Measurements from ENCODE around the gene PLXDC1. TPM values are rescaled to one million over a fixed set of nuclear protein-coding genes. Genes with fewer than 3 reads are reported as not detected.
"Not testable (repeated sequence)": the region's sequence is repeated elsewhere in the genome, so short reads cannot be mapped to it uniquely, and the experiment has no call there.

The PLXDC1 gene
- total RNA-seq, 2 donors from 2014 or later, result 6.5 TPM; not detected in 1

- H3K4me1 ChIP-seq, result no peaks in the 10 kb centered on the region
- ATAC-seq, result no peak
- intact Hi-C loops (cut with DNase I), result no loop called here
- H3K9me3 ChIP-seq, result no peaks in the 10 kb centered on the region
- TF ChIP-seq CTCF (IDR thresholded peaks at IDR 0.05) (no peak), POLR2A (IDR thresholded peaks at IDR 0.05) (no peak)
- H3K36me3 ChIP-seq (replicated peaks in 1 of 2; ENCODE audit: insufficient read depth in 1 of 2, low read depth in 2 of 2), result no peaks in the 10 kb centered on the region
- H3K27me3 ChIP-seq, result no peaks in the 10 kb centered on the region
- H3K4me3 ChIP-seq, result no peak overlapping the region
- no peak overlapping the region for H3K27ac ChIP-seq
- no peak for DNase-seq
- 41 to 51% methylated on average over 2 of the region's 2 CpGs for WGBS, 2 donors
Observed at GRCh38 chr17:39036009-39036408, 115.4 kb downstream of the PLXDC1 start.

- WGBS, 2 donors, result 69 to 80% methylated on average over 16 of the region's 16 CpGs
- H3K27ac ChIP-seq; intact Hi-C loops (cut with DNase I); H3K4me1 ChIP-seq; DNase-seq; H3K4me3 ChIP-seq; H3K36me3 ChIP-seq (replicated peaks in 1 of 2; ENCODE audit: insufficient read depth in 1 of 2, low read depth in 2 of 2); H3K9me3 ChIP-seq; ATAC-seq; H3K27me3 ChIP-seq: not testable (repeated sequence)
Observed at GRCh38 chr17:39035578-39035977, 115.9 kb downstream of the PLXDC1 start.

GRCh38 chr17:39028690-39029089 is 122.7 kb downstream of the PLXDC1 start:
- DNase-seq (no peak), ATAC-seq (no peak)
- Histone ChIP-seq H3K27me3 (no peaks in the 10 kb centered on the region), H3K27ac (no peak overlapping the region), H3K9me3 (no peaks in the 10 kb centered on the region), H3K36me3 (replicated peaks in 1 of 2; ENCODE audit: insufficient read depth in 1 of 2, low read depth in 2 of 2) (no peaks in the 10 kb centered on the region), H3K4me1 (peaks cover 8% of the 10 kb centered on the region), H3K4me3 (no peak overlapping the region)
- intact Hi-C loops (cut with DNase I), result no loop called here
- 100% methylated on average over 2 to 4 of the region's 6 CpGs for WGBS, 2 donors
- TF ChIP-seq POLR2A (IDR thresholded peaks at IDR 0.05) (no peak), CTCF (IDR thresholded peaks at IDR 0.05) (no peak)

GRCh38 chr17:39027455-39028035 is 123.9 kb downstream of the PLXDC1 start:
- peaks cover 8% of the 10 kb centered on the region for H3K4me1 ChIP-seq
- WGBS, 2 donors, result 16 to 20% methylated on average over 15 to 21 of the region's 21 CpGs
- DNase-seq, result peak in 2 of 4 donors; percentile 21 to 22
- TF ChIP-seq CTCF (IDR thresholded peaks at IDR 0.05), result no peak
- no peak for TF ChIP-seq POLR2A (IDR thresholded peaks at IDR 0.05)
- intact Hi-C loops (cut with DNase I), result no loop called here
- no peaks in the 10 kb centered on the region for H3K36me3 ChIP-seq (replicated peaks in 1 of 2; ENCODE audit: insufficient read depth in 1 of 2, low read depth in 2 of 2)
- no peaks in the 10 kb centered on the region for H3K9me3 ChIP-seq
- no peaks in the 10 kb centered on the region for H3K27me3 ChIP-seq
- peak overlapping the region in 1 of 2 donors; percentile 3 for H3K4me3 ChIP-seq
- ATAC-seq, result peak; percentile 31
- H3K27ac ChIP-seq, result peak overlapping the region in 1 of 4 donors; percentile 4

- H3K4me1 ChIP-seq, result peaks cover 8% of the 10 kb centered on the region
- intact Hi-C loops (cut with DNase I), result no loop called here
- WGBS, 2 donors, result 0% methylated on average over 16 to 26 of the region's 26 CpGs
- peak; percentile 92 for ATAC-seq
- no peaks in the 10 kb centered on the region for H3K9me3 ChIP-seq
- TF ChIP-seq CTCF (IDR thresholded peaks at IDR 0.05), result peak in 3 of 7 experiments; percentile 23 to 32 (median 27)
- TF ChIP-seq POLR2A (IDR thresholded peaks at IDR 0.05), result no peak
- peak overlapping the region in 1 of 2 donors; percentile 3 for H3K4me3 ChIP-seq
- peak; percentile 81 to 93 (median 88) for DNase-seq
- no peaks in the 10 kb centered on the region for H3K36me3 ChIP-seq (replicated peaks in 1 of 2; ENCODE audit: insufficient read depth in 1 of 2, low read depth in 2 of 2)
- H3K27ac ChIP-seq, result no peak overlapping the region
- no peaks in the 10 kb centered on the region for H3K27me3 ChIP-seq
Observed at GRCh38 chr17:39026980-39027451, 124.4 kb downstream of the PLXDC1 start.

- H3K4me1 ChIP-seq; DNase-seq; H3K27ac ChIP-seq; intact Hi-C loops (cut with DNase I); ATAC-seq; H3K36me3 ChIP-seq (replicated peaks in 1 of 2; ENCODE audit: insufficient read depth in 1 of 2, low read depth in 2 of 2); H3K4me3 ChIP-seq; H3K27me3 ChIP-seq; H3K9me3 ChIP-seq: not testable (repeated sequence)
- 80 to 84% methylated on average over 13 of the region's 13 CpGs for WGBS, 2 donors
Observed at GRCh38 chr17:39026346-39026745, 125.1 kb downstream of the PLXDC1 start.

Data from body of pancreas (tissue), 4 donors.